ENCODE data around the gene IDH3B.

DNA sequence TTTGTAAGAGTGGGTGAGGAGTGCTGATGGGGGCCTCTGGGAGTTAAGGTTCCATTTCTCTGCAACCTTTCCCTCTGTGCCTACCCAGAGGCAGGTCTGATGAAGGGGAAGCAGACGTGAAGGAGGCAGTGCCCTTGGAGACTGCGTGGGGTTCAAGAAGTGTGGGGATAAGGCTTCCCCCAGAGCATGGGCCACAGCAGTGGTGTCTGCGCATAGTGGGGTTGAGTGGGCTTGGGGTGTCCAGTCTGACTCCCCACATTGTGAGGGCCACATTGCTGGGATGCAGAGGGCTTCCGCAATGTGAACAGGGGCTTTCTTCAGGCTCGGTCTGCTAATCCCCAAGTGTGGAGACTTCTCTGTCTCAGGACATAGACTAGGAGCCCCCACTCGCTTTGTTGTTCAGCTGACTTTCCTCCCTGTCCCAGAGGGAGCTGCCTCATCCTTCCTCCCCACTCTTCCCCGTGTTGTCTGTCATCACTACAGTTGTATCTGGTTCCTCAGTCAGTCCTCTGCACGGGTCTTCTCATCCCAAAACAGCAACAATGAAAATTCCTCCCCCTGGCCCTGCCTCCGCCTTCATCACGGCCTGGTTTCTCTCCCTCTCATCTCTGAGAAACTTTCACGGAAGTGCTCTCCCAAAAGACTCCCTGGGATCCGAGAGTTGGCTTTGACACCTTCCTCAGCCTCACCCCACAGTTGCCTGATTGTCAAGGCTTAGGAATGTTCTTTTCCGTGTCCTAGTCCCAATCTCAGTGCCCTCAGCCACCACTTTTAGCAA lies 31.4 kb upstream of the IDH3B start:
- TF ChIP-seq FOS (IDR thresholded peaks at IDR 0.05; ENCODE audit: borderline replicate concordance, insufficient read depth, low read length): no peak
- no peak for TF ChIP-seq POLR2A (IDR thresholded peaks at IDR 0.05; ENCODE audit: low read depth, low read length)
- TF ChIP-seq, protein P1, sequence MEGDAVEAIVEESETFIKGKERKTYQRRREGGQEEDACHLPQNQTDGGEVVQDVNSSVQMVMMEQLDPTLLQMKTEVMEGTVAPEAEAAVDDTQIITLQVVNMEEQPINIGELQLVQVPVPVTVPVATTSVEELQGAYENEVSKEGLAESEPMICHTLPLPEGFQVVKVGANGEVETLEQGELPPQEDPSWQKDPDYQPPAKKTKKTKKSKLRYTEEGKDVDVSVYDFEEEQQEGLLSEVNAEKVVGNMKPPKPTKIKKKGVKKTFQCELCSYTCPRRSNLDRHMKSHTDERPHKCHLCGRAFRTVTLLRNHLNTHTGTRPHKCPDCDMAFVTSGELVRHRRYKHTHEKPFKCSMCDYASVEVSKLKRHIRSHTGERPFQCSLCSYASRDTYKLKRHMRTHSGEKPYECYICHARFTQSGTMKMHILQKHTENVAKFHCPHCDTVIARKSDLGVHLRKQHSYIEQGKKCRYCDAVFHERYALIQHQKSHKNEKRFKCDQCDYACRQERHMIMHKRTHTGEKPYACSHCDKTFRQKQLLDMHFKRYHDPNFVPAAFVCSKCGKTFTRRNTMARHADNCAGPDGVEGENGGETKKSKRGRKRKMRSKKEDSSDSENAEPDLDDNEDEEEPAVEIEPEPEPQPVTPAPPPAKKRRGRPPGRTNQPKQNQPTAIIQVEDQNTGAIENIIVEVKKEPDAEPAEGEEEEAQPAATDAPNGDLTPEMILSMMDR (IDR thresholded peaks at IDR 0.05; ENCODE audit: extremely low read depth in 1 of 2, insufficient read depth in 1 of 2, low read depth in 1 of 2, low read length in 2 of 2): no peak
- TF ChIP-seq POLR2AphosphoS5 (IDR thresholded peaks at IDR 0.05; ENCODE audit: insufficient read depth, low read depth, low read length): no peak
- TF ChIP-seq EZH2 (IDR thresholded peaks at IDR 0.05; ENCODE audit: borderline replicate concordance, low read depth, low read length, severe bottlenecking): no peak
- TF ChIP-seq JUN (IDR thresholded peaks at IDR 0.05; ENCODE audit: borderline replicate concordance, insufficient read depth, insufficient read length, low read depth): no peak
- TF ChIP-seq GATA2 (IDR thresholded peaks at IDR 0.05; ENCODE audit: insufficient read depth, insufficient read length, low read depth, low read length): no peak
- TF ChIP-seq, protein P2, sequence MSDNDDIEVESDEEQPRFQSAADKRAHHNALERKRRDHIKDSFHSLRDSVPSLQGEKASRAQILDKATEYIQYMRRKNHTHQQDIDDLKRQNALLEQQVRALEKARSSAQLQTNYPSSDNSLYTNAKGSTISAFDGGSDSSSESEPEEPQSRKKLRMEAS (IDR thresholded peaks at IDR 0.05; ENCODE audit: insufficient read depth, insufficient read length): no peak
